HG03045 (cell line): ENCODE results near the gene GATA3.

ENCODE experiments used
- ATAC-seq: cut with Tn5 transposase; IDR thresholded peaks from one replicate; pipeline ENCODE4 v1.9.1; 2021; ENCODE audit warnings: mild to moderate bottlenecking, moderate library complexity; ENCODE audit not compliant: unreplicated experiment

GATA3 gene

DNA sequence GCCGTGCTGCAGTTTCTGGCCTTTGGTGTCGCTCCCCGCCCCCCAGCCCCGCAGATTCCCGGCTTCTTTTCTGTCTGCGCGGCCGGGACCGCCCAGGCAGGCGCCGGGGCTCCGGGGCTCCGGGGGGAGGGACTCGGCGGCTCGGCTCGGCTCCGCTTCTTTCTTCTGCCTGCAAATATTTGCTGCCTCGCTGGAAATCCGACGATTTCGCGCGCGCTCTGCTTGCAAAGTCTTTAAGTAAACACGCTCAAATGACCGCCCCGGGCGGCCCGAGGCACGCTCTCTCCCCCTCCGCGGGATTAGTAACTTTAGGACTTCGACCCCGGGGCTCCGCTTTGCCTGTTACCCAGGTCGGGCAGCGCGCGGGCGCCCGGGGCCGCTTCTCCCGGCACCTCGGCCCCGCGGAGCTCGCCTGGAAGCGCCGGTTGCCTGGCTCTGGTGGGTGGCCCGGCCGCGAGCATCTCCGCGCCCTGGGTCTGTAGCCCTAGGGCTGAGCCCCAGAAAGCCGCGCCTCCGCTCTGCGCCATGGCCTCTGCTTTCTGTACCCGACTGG is 3.9 kb upstream of the GATA3 start:
- ATAC-seq: no peak

DNA sequence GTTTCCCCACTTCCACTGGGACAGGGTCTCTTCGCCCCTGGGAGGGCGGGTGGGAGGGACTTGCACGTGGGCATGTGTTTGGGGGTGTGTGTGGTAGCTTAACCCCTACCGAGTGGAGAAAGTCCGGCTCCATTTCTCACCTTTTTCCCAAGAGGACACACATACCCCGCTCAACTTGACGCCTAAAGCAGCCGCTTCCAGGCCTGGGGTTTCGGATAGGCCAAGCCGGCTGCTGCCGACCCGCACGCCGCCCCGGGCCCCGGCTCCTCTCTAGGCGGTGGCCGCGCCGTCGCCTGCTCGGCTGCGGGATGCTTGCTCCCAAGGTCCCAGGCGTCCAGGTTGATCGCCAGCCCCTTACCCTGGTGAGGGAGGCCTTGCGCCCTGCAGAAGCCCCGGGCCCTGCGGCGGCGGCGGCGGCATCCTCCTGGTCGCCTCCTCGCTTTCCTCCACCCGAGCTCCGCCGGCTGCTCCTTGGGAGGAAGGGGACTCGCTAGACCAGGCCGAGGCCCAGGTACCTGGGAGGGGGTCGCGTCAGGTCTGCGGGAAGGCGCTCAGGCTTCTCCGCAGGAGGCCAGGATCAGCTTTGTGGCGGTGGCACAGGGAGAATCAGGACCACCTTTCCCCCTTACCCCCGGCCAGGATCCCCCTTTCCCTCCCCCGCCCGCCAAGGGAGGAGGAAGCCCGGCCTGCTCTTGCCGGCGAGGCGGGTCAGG is 3.2 kb upstream of the GATA3 start:
- no peak for ATAC-seq

DNA sequence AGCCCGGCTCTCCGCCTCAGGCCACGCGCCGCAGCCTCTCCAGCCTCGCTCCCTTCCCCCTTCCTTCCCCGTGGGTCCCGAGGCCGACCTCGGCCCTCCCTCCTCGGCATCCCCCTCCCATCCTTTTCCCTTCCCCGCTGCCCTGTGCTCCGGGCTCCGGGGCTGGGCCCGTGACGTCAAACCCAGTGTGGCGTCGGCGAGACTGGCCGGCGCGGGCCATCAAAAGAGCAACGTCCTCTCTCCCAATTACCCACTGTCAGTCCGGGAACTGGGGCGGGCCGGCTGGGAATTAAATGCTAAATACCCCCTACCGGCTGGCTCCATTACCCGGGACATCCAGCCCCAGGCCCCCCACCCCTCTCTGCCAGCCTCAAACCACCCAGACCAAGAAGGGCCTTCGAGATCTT is 2.6 kb upstream of the GATA3 start:
- ATAC-seq: no peak

DNA sequence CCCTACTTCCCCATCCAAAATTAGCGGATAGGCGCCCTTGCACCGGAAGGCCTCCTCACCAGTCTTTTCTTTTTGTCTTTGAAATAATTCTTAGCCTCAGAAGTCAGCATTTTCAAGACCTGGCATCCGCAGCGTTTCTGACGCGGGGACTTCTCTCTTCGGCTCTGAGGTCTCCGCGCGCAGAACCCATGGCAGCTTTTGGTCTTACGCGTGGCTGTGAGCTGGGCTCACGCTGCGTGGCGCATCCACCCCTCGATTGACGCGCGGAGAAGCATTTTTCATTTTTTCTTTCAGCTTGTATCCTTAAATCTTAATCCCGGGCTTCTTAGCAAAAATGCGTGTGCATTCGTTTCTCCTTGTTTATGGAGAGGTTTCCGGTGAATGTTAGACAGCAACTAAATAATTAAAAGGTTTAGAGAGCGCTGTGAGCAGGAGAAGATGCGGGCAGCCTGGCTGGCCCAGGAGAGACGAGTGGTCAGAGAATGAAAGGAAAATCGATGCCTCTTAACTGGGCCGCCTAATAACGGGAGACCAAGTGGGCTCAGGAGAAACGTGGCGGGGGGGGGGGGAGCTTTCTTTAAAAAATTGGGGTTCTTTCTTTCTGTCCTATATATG is 2.0 kb upstream of the GATA3 start:
- ATAC-seq: no peak

DNA sequence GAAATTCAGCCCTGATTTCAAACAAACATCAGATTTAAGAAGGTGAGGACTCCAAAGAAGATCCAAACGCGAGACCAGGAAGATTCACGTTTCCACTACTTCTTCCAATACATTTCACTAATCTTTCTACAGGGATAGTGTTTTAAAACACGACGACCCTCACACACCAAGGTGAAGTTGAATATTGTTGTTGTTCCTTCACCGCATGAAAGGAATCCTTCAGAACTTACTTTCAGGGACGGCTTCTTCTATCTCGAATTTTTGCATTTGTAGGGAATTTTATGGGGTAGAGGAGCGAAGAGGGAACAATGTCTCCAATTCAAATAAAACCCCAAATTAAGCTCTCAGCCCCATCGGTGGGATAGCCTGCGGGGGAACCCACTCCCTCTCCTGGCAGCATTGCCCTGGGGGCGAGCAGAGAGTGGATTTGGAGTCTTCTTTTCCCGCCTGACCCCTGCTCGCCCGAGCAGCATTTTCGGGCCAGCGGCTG is 1.5 kb upstream of the GATA3 start:
- no peak for ATAC-seq

DNA sequence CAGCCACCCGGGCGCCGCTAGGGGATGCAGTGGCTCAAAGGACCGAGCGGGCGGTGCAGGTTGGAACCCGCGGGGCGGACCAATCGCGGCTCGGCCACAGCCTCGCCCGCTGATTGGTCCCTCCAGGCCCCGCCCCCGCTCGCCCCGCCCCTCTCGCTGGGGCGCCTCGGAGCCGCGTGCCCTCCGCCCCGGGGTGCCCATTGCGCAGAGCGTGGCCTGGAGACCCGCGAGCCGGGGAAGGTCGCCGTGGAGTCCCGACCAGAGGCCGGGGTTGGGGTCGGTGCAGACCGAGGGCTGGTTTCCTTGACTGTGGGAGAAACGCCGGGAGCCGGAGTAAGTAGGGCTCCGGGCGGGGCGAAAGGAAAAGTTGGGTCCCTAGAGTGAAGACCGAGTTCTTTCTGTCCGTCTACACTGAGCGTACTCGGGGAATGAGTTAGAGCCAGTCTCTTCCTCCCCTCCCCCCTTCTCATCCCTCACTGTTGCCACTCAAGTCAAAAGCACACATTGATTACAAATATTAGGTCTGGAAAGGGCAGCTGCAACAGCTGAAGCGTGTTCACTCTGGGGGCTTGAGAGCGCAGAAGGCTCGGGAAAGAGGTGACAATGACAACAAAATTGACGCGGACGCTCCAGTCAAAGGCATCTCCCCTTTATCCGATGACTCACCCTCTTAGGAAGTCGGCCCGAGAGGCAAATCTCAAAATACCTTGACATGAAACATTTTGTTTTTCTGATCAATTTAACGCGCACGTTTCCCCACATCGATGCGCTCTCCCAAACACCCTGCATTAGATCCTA is 843 bp upstream of the GATA3 start:
- ATAC-seq: peak; percentile 71

DNA sequence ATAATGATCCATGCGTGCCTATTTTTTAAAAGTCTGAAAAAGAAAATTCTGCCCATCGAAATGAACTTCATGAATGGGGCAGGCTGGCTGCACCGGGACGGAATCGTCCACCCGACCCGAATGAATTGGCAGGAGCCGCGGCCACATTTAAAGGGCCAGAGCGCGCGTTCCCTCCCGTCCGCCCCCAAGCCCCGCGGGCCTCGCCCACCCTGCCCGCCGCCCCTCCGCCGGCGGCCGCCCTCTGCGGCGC is 319 bp upstream of the GATA3 start:
- peak; percentile 10 for ATAC-seq

DNA sequence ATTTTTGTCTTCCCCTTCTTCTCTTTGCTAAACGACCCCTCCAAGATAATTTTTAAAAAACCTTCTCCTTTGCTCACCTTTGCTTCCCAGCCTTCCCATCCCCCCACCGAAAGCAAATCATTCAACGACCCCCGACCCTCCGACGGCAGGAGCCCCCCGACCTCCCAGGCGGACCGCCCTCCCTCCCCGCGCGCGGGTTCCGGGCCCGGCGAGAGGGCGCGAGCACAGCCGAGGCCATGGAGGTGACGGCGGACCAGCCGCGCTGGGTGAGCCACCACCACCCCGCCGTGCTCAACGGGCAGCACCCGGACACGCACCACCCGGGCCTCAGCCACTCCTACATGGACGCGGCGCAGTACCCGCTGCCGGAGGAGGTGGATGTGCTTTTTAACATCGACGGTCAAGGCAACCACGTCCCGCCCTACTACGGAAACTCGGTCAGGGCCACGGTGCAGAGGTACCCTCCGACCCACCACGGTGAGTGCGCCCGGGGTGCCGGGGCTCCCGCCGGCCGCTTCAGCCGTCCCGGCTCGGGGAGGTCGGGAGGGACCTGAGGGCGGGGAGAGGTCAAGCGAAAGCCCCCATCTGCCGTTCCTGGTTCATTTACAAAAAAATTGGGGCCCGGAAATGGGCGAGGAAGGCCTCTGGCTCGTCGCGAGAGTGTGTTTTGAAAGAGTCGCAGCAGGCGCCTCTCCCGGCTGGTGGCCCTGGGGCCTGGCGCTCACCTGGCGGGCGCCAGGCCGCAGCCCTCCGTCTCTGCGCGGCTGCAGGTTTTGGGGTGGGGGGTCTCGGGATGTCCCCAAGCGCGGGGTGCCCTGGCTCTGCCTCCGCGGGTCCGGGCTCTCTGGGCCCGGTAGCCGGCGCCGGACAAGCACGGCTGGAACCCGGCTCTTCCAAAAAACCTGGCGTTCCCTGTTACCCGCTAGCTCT is 1.2 kb downstream of the GATA3 start:
- no peak for ATAC-seq

DNA sequence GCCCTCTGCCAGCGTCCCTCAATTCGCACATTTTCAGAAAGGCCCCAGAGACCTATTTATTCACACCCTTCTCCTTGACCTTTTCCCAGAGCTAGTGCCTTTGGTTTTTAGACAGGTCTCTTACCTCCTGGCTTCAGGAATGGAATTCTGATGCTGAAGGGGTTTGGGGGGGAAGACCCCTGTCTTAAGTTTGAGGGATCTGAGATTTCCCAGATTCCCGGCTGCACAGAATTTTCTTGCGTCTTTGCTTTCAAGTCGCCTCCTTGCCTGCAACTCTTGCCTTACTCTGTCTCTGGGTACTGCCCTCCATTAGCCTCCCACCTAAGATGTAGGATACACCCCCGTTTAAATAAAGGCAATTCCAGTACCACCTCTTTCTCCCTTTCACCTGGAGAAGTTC is 1.9 kb downstream of the GATA3 start:
- ATAC-seq: no peak

DNA sequence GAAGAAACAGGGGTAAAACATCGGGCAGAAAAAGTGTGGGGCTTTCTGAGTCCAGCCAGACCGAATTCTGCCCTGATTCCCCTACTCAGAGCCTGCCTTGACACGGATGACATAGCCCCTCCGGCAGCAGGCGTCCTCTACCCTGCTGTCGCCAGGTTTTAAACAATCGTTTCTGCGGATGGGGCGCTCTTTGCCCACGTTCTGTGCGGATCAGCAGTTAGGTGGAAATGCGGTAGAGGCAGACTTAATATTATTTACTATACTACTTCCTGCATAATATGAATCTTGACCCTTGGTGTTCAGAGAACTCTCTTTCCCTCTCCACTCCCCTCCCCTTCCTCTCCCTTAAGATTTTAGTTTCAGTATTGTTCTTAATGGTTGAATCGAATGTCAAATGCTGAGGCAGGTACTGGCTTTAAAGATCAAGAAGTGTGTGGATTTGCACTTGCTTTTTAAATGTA is 2.4 kb downstream of the GATA3 start:
- ATAC-seq: no peak

DNA sequence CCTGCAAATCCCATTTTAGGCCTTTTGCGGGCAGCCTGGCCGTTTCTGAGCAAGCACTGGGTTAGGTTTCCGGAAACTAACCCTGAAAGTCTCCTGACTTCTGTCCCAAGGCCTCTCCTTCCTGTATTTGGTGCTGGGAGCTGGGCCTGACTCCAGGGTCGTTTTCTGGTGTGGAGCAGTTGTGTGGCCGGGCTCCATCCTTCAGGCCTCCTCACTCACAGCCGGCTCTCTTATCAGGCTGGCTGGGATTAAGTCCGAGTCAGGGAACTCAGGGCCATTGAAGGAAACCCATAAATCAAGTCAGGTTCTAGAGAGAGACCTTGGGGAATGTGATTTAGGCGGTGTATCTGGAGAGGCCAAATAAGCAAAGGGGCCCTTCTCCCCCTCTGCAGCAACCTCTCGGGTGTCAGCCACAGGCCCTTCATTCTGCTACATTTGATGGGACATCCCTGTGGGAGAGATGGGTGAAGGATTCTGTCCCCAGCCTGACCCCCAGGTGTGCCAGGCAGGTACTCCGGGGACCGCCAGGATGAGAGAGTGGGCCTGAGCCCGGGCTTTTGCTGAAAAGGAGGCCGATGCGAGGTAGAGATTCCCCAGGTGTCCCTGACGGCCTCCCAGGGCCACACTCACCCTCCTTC is 3.3 kb downstream of the GATA3 start:
- no peak for ATAC-seq

DNA sequence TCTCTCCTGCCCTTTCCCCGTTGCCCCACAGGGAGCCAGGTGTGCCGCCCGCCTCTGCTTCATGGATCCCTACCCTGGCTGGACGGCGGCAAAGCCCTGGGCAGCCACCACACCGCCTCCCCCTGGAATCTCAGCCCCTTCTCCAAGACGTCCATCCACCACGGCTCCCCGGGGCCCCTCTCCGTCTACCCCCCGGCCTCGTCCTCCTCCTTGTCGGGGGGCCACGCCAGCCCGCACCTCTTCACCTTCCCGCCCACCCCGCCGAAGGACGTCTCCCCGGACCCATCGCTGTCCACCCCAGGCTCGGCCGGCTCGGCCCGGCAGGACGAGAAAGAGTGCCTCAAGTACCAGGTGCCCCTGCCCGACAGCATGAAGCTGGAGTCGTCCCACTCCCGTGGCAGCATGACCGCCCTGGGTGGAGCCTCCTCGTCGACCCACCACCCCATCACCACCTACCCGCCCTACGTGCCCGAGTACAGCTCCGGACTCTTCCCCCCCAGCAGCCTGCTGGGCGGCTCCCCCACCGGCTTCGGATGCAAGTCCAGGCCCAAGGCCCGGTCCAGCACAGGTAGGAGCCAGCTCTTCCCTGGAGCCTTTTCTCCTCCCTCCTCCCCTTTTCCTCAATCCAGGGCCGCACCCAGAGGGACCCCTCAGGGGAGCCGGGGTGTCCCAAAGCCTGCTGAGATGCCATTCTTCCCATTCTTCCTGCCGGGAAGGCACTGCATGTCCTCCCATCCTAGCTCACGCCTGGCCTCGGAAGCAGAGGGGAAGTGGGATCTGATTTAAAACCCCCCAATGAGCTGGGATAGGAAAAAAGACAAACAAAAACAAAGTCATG is 4.0 kb downstream of the GATA3 start:
- no peak for ATAC-seq

DNA sequence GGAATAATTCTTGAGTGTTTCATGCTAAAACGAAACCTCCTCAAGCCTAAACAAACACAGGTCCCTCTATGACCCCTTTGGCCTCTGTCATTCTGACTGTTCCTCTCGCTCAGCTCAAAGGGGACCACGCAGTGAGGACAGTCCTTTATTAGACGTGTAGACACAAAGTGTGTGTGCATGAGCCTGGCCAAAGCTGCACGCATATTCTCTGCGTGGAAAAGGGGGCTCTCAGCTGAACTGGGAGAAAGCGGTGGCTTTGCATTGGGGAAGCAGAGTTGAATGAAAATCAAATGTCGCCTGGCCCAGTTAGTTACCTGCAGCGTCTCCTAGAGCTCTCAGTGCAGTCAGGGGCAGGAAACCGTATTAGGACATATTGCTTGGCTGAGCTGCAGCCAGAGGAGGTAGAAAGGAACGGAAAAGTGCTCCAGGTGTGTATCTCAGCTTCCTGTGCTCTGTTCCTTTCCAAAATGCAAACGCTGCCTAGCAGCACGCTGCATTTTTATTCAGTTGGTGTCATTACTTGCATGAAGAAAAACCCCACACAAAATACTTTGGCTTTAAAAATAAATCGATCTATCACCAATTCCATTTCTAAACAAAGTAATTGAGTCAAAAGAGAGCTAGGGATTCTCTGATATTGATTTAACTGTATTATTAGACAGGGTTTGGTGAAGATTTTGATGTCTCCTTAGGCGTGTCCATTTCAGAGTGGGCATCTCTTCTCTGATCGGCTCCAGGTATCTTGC is 4.9 kb downstream of the GATA3 start:
- ATAC-seq: no peak

DNA sequence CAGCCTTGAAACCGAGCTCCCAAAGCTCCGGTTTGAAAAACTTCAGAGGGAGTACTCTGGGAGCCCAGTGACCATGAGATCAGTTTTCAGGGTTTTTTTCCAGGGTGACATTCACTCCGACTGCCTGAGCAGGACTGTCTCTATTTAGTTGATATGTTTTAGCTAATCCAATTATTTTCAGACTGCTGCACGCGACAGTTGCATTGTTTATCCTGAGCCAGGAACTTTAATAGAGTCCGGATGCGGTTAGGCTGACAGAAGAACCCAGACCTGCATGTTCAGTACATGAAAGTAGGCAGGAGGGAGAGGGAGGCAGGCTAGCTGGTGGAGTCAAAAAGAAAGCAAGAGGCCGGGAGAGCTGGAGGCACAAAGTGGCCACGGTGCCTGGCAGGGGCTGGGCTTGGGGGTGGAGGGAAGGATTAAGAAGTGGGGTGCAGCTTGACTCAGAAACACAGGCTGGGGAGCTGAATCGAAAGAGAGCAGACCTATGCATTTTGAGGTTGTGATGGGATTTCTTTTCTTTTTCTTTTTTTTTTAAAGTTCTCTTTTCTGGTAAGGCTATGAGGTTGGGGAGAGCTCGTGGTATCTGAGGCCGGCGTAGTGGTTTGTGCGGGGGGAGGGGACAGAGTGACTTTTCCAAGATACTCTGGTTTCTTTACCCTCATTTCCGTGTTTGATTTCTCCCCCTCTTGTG is 5.7 kb downstream of the GATA3 start:
- ATAC-seq: no peak

DNA sequence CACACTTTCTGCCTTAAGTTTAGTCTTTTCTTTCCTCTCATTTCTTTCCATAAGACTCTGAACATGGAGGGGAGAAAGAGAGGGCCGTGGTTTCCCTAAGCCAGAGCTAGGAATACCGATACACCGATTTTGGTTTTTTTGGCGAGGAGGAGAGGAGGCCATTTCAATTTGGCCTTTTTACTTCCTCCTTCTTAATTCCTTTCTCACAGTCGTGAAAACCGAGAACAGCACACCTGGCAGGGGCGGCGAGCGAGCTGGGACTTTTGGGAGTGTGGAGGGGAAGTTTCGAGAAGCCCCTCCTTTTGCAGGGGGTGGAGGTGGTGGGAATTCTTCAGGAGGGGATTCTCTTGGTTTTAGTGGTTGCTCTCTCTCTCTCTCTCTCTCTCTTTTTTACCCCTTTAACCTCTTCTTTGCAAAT is 6.2 kb downstream of the GATA3 start:
- no peak for ATAC-seq

DNA sequence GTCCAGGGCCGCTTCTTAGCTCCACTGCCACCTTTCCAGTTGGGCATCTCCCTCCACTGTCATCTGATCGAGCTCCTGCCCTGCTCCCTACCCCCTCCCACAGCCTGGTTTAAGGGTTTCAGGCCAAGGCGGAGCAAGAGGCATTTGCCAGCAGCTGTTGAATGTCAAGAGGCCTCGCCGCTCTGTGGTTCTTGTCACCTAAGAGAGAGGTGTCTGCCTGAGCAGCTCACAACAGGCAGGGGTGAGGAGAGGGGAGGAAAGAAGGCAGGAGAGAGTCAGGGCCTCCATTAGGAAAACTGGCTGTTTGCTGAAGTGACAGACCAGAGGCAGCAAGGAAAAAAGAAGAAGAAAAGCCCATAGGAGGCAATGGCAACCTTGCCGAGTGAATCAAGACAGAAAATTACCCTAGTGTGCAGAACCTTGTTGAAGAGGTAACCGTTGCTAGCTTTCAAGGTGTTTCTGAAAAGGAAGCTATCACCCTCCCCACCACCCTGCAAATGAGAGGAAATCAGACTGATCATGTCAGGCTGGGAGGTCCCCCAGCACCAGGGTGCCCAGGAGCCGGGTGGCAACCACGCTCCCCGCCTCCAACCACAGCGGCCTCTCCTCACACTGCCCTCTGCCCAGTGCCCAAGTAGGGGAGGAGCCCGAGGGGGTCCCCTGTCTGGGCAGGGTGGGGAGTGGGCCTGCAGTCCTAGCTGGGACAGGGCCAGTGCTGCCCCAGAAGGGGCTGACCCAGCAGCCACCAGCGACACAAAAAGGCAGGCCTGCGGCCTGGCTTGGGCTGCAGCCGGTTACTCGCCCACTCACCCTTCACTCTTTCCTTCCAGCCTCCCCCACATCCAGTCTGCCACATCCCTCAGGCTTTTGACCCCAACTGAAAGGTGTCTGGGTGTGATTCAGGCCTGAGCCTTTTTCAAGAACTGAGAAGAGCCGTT is 7.1 kb downstream of the GATA3 start:
- ATAC-seq: no peak
